HG03280 (cell line): Measurements from ENCODE around the gene SLC39A7.

Source experiments
- ATAC-seq: cut with Tn5 transposase; IDR thresholded peaks from one replicate; pipeline ENCODE4 v1.9.1; 2021; ENCODE audit warnings: mild to moderate bottlenecking, moderate library complexity; ENCODE audit not compliant: unreplicated experiment

The SLC39A7 gene

GRCh38 chr6:33169291-33170175 is 31.1 kb upstream of the SLC39A7 start:
- ATAC-seq: no peak

DNA sequence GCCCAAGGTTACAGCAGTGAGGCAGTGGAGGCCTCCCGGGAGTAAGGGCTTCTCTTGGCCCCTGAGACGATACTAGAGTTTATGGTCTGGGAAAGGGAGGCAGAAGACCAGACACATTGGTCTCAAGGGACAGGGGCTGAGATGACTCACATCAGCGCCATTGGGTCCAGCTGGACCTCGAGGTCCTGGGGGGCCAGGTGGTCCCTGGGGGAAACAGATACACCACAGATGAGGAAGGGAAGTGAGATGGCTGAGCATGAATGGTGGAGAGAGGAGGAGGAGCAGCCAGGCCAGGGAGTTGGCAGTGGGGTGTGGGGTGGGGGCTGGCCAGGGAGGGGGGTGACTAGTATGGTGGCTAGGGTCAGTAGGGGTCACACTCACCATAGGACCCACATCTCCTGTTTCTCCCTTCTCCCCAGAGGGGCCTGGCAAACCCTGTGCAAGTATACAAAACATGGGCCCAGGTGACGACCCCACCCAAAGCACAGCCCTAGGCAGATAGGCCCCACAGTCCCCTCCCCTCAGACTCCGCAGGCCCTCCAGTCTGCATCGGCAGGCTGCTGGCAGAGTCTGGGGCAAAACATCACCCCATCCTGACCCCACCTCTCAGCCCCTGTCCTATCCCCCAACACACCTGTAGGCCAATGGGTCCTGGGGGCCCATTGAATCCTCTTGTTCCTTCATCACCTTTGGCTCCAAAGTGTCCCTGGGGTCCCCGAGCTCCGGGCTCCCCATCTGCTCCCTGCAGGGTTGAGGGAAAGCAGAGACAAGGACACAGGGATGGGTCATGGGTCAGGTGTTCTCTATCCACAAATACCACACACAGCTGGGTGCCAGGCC is 30.3 kb upstream of the SLC39A7 start:
- ATAC-seq: no peak

GRCh38 chr6:33171016-33171879 is 29.4 kb upstream of the SLC39A7 start:
- ATAC-seq: no peak

DNA sequence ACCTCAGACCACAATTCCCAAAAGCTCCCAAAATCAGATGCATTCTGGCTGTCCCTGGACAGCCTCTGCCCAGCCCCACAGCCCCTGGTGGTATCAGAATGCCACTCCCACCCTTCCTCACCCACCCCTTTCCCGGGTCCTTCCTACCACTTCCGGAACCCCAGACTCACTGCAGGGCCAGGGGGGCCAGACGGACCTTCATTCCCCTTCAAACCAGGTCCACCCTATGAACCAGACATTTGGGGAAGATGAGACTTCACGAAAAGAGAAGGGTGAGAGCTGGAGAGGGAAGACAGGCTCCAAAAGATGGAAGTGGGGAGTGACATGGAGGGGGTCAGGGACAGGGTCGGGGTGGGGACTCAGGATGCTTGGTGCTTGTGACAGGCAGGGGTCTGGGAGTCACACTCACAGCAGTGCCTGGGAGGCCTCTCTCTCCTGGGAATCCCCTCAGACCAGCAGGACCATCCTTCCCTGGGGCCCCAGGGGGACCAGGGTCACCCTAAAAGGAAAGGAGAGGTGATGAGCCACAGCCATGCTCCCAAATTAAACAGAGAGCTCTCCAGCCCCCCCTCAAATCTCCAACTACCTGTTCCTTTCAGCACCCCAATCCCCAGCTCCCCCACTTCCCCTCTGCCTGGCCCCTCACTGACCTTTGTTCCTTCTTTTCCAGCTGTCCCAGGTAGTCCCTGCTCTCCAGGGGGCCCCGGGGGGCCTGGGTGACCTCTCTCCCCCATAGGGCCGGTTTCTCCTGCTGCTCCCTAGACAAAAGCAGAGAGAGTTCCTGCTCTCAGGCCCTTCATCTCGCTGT is 28.6 kb upstream of the SLC39A7 start:
- ATAC-seq: no peak

DNA sequence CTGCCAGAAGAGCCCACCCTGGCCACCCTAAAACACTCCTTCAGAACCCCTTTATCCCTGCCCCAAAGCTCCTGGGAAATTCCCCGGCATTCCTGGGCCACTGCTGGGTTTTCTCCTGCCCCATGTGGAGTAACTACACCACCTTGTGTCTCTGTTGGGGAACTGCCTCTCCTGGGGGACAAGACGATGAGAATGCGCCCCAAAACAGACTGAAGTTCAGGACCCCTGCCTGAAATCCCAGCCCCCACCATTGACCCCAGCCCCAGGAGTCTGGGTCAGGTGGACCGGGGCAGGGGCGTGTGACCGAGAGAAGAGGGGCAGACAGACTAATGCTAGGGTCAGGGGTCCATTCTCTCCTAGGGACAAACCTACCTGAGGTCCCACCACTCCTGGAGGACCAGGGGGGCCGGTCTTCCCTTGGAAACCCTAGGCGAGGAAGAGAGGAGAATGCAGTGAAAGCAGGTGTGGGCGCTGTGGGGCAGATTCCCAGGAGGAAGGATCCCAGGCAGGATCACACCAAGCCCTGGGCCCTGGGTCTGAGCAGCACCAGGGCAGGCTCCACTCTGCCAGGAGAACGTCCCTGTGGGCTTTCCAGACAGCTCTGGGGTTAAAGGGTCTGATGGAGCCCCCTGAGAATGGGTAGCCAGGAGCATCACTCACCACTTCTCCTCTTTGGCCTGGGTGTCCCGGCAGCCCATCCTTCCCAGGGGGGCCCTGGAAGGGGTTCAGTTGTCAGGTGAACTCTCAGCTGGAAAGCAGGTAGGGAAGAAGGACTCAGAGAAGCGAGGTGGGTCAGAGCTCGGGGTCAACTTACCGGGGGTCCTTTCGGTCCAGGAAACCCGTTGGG is 27.8 kb upstream of the SLC39A7 start:
- ATAC-seq: no peak

DNA sequence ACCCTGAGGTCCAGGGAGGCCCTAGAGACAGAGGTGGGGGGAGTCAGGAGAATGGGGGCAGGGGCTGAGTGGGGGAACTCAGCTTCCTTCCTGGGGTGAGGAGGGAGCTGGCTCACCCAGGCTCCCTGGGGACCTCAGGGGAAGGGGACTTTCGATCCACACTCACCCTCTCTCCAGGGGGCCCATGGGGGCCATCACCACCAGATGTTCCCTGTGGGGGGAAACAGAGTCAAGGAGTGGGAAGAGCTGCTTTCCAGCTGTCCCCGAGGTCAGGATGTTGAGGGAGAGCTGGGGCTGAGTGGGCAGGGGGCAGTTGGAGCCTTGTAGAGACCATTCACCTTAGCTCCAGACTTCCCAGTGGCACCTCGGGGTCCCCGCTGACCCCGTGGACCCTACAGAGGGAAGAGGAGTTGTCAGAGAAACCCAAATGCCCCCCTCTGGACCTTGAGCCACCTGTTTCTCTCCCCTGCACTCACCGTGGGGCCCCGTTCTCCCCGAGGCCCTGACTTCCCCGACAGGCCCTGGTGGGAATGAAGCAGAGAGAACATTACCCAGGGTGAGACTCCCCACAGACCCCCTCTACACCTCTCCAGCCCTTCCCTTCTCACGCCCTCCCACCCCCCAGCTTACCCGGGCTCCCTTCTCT is 27.0 kb upstream of the SLC39A7 start:
- no peak for ATAC-seq

GRCh38 chr6:33174784-33175183 is 25.9 kb upstream of the SLC39A7 start:
- no peak for ATAC-seq

DNA sequence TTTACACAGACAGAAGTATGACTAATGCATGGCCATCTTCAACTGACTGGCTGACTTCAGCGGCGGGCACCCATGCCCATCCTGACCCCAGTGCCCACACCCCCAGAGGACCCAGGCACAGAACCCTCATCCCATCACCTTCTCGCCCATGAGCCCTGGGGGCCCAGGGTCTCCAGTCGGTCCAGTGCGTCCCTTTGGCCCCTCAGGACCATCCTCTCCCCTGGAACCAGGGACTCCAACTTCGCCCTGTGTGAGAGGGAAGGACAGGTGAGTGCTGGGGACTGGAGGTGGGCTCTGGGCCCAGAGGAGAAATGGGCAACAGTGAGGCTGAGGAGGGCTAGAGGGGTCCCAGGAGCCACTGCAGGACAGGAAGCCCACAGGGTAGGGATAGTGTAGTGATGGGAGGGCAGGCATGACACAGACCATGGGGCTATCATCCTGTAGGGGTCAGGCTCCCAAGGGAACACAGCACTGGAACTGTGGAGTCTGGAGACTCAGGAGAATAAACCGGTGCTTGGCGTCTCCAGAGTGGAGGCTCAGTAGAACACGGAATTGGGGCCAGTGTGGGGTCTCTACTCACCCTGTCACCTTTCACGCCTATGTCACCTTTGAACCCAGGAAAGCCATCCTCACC is 25.1 kb upstream of the SLC39A7 start:
- no peak for ATAC-seq

GRCh38 chr6:33176906-33177305 is 23.8 kb upstream of the SLC39A7 start:
- ATAC-seq: no peak

DNA sequence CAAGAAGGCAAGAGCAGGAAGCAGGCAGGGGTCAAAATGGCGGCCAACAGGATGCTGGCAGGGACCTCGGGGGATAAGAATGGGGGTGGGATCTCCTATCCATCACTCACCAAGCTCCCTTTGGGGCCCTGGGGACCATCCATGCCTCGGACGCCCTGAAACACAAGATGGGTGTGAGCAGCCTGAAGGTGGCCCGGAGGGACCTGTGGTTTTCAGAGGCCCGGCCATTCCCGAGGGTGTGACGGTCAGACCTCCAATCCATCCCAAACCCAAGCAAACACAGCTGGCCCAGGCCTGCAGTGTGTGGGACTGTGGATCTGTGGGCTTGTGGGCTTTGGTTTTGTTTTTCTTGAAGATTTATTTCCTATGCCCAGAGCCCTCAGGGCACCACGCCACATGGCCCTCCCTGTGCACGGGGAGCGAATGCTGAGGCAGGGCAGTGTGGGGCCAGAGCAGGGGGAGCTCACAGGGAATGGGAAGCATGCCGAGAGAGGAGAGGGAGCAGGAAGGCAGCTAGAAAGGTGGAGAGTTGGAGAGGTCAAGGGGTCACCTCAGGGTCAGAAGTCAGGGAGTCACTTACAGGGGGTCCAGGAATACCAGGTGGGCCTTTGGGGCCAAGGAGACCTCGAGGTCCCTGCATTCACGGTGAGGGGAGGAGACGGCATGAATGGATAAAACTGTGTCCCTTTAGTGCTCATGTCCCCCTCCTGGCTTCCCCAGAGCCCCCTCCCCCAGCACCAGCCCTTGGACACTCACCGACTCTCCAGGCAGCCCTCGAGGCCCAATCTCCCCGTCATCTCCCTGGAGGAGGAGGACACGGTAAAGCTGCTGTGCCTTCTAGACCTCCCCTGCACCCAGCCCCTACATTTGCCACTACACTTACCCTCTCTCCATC is 22.9 kb upstream of the SLC39A7 start:
- no peak for ATAC-seq

GRCh38 chr6:33178755-33179475 is 21.8 kb upstream of the SLC39A7 start:
- ATAC-seq: no peak

DNA sequence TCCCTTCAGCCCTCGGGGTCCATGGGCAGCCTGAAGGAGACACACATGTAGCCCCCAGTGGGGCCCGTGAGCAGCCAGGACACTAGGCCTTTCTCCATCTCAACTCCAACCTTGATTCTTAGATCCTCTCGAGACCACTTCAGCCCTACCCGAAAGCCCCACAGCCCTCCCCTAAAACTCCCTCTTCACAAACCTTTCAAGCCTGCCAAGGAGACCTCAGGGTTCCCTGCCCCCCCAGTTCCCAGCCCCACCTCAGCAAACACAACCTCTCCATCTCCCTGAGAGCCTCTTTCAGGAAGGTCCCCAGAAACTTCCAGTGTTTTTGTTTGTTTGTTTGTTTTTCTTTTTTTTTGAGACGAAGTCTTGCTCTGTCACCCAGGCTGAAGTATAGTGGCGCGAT is 19.5 kb upstream of the SLC39A7 start:
- no peak for ATAC-seq

- ATAC-seq: no peak
These were observed 17.5 kb upstream of the SLC39A7 start for GRCh38 chr6:33183071-33183683.

- no peak for ATAC-seq
These were observed 15.5 kb upstream of the SLC39A7 start for GRCh38 chr6:33185190-33185589.

- no peak for ATAC-seq
These were observed 14.9 kb upstream of the SLC39A7 start for GRCh38 chr6:33185654-33186187.

DNA sequence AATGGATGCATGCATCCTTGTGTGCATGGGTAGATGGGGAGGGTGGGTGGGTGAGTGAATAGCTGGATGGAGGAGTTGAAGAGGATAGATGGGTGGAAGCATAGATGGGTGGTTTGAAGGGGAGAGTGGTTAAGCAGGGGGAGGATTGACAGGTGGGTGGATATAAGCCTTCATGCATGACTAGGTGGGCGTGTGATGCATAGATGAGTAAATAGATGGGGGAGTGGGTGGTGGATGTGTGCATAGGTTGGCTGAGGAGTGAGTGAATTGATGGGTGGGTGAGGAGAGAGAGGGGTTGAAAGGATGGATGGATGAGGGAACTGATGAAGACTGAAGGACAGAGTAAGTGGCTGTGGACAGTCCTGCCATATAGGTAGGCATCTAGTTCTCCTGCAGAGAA is 12.9 kb upstream of the SLC39A7 start:
- ATAC-seq: no peak
